Neuronal stem cell (in vitro differentiated cells): ENCODE data around the gene CCDC87. TPM values are rescaled to one million over a fixed set of nuclear protein-coding genes. Genes with fewer than 3 reads are reported as not detected.
A peak's percentile ranks its signal among the peaks of the same experiment; 100 is the strongest.
"Not testable (repeated sequence)": the region's sequence is repeated elsewhere in the genome, so short reads cannot be mapped to it uniquely, and the experiment has no call there.

Experiments used
- DNase-seq: peaks from one replicate; pipeline ENCODE4 v3.0.0-alpha.2; 2013; ENCODE audit warnings: low spot score
- H2AFZ ChIP-seq: one replicate; pipeline ENCODE4 v1.6.1; 2013; ENCODE audit warnings: mild to moderate bottlenecking, low read length, inconsistent platforms
- H2AK5ac ChIP-seq: 2 replicates; pipeline ENCODE4 v1.6.1; 2013; ENCODE audit warnings: low read depth, mild to moderate bottlenecking, inconsistent platforms, low read length, moderate library complexity, mixed read lengths
- H2BK120ac ChIP-seq: 2 replicates; pipeline ENCODE4 v1.6.1; 2013; ENCODE audit warnings: low read depth, mild to moderate bottlenecking, inconsistent platforms, low read length, moderate library complexity, mixed read lengths
- H2BK12ac ChIP-seq: one replicate; pipeline ENCODE4 v1.6.1; 2013; ENCODE audit warnings: low read length, inconsistent platforms
- H2BK15ac ChIP-seq: 2 replicates; pipeline ENCODE4 v1.6.1; 2013; ENCODE audit warnings: mild to moderate bottlenecking, low read length, inconsistent platforms, mixed read lengths
- H2BK5ac ChIP-seq: one replicate; pipeline ENCODE4 v1.6.1; 2013; ENCODE audit warnings: inconsistent platforms, mild to moderate bottlenecking, low read length, moderate library complexity
- H3K14ac ChIP-seq: one replicate; pipeline ENCODE4 v1.6.1; 2013; ENCODE audit warnings: low read length, inconsistent platforms
- H3K18ac ChIP-seq: 2 replicates; pipeline ENCODE4 v1.6.1; 2013; ENCODE audit warnings: low read length, inconsistent platforms
- H3K23ac ChIP-seq: 2 replicates; pipeline ENCODE4 v1.6.1; 2013; ENCODE audit warnings: low read depth, mild to moderate bottlenecking, mixed read lengths, low read length, inconsistent platforms; ENCODE audit not compliant: poor library complexity
- H3K27ac ChIP-seq: replicated peaks from 3 replicates; pipeline ENCODE4 v1.5.1; 2013; ENCODE audit warnings: low read length, inconsistent platforms
- H3K27me3 ChIP-seq, 3 experiments: 2 replicates each; pipeline ENCODE4 v1.6.1; 2013; ENCODE audit warnings: low read length in 3 of 3, mild to moderate bottlenecking in 2 of 3, inconsistent platforms in 1 of 3, low read depth in 1 of 3, mixed read lengths in 1 of 3, moderate library complexity in 1 of 3; ENCODE audit not compliant: control insufficient read depth in 3 of 3, insufficient read depth in 3 of 3
- H3K36me3 ChIP-seq, 2 donors: replicated peaks in 1 of 2; 2 replicates each; pipeline ENCODE4 v1.6.1; 2013; ENCODE audit warnings: low read length in 2 of 2; ENCODE audit not compliant: control insufficient read depth in 2 of 2, insufficient read depth in 2 of 2
- H3K4ac ChIP-seq: 2 replicates; pipeline ENCODE4 v1.6.1; 2013; ENCODE audit warnings: inconsistent platforms, mild to moderate bottlenecking, low read length, moderate library complexity
- H3K4me1 ChIP-seq, 2 donors: 1 replicate in 1 of 2; 2 replicates in 1 of 2; pipeline ENCODE4 v1.6.1; 2013; ENCODE audit warnings: low read length in 2 of 2, low read depth in 1 of 2; ENCODE audit not compliant: control insufficient read depth in 2 of 2, insufficient read depth in 1 of 2
- H3K4me2 ChIP-seq: one replicate; pipeline ENCODE4 v1.6.1; 2013; ENCODE audit warnings: mild to moderate bottlenecking, low read length, inconsistent platforms; ENCODE audit not compliant: insufficient read depth, poor library complexity, severe bottlenecking
- H3K4me3 ChIP-seq, 2 donors: 2 replicates each; pipeline ENCODE4 v1.5.1; 2013; ENCODE audit warnings: low read length in 2 of 2, mild to moderate bottlenecking in 2 of 2, inconsistent platforms in 1 of 2, moderate library complexity in 1 of 2
- H3K79me1 ChIP-seq: one replicate; pipeline ENCODE4 v1.6.1; 2013; ENCODE audit warnings: low read depth, mild to moderate bottlenecking, inconsistent platforms, low read length, moderate library complexity
- H3K9ac ChIP-seq: one replicate; pipeline ENCODE4 v1.6.1; 2013; ENCODE audit warnings: mild to moderate bottlenecking, low read depth, low read length, inconsistent platforms; ENCODE audit not compliant: poor library complexity
- H3K9me3 ChIP-seq, 2 donors: replicated peaks in 1 of 2; 2 replicates each; pipeline versions ENCODE3 to v1.6.1; 2013; ENCODE audit warnings: low read length in 2 of 2, mild to moderate bottlenecking in 2 of 2, inconsistent platforms in 1 of 2, low read depth in 1 of 2, mixed read lengths in 1 of 2, moderate library complexity in 1 of 2; ENCODE audit not compliant: control insufficient read depth in 2 of 2, insufficient read depth in 1 of 2
- H4K8ac ChIP-seq: one replicate; pipeline ENCODE4 v1.6.1; 2013; ENCODE audit warnings: low read depth, mild to moderate bottlenecking, inconsistent platforms, low read length, moderate library complexity
- H4K91ac ChIP-seq: one replicate; pipeline ENCODE4 v1.6.1; 2013; ENCODE audit warnings: low read length, low read depth, mild to moderate bottlenecking, inconsistent platforms; ENCODE audit not compliant: poor library complexity
- WGBS, 2 donors: extraction: QIAGEN DNeasy Blood & Tissue Kit; methylation state at CpG; one replicate each; pipeline ENCODE4 v1.1.7; 2013; ENCODE audit warnings: missing lambda C conversion rate in 2 of 2, mixed read lengths in 1 of 2; ENCODE audit not compliant: insufficient read length in 2 of 2, insufficient replicate concordance in 1 of 2; ENCODE audit errors: extremely low coverage in 2 of 2; 5-methylcytosine and 5-hydroxymethylcytosine counted together
- polyA plus RNA-seq, 2 experiments: library from polyadenylated mRNA; stranded (reverse); fragments of 200-250 nt; gene quantifications; one replicate each; pipeline ENCODE4 v1.2.3, GENCODE V29; 2013

Gene CCDC87, protein sequence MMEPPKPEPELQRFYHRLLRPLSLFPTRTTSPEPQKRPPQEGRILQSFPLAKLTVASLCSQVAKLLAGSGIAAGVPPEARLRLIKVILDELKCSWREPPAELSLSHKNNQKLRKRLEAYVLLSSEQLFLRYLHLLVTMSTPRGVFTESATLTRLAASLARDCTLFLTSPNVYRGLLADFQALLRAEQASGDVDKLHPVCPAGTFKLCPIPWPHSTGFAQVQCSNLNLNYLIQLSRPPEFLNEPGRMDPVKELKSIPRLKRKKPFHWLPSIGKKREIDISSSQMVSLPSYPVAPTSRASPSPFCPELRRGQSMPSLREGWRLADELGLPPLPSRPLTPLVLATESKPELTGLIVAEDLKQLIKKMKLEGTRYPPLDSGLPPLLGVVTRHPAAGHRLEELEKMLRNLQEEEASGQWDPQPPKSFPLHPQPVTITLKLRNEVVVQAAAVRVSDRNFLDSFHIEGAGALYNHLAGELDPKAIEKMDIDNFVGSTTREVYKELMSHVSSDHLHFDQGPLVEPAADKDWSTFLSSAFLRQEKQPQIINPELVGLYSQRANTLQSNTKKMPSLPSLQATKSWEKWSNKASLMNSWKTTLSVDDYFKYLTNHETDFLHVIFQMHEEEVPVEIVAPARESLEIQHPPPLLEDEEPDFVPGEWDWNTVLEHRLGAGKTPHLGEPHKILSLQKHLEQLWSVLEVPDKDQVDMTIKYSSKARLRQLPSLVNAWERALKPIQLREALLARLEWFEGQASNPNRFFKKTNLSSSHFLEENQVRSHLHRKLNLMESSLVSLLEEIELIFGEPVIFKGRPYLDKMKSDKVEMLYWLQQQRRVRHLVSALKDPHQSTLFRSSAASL
- polyA plus RNA-seq (2013, experiment 1 of 2) = 0.13 TPM
- polyA plus RNA-seq (2013, experiment 2 of 2) = 0.14 TPM

DNA sequence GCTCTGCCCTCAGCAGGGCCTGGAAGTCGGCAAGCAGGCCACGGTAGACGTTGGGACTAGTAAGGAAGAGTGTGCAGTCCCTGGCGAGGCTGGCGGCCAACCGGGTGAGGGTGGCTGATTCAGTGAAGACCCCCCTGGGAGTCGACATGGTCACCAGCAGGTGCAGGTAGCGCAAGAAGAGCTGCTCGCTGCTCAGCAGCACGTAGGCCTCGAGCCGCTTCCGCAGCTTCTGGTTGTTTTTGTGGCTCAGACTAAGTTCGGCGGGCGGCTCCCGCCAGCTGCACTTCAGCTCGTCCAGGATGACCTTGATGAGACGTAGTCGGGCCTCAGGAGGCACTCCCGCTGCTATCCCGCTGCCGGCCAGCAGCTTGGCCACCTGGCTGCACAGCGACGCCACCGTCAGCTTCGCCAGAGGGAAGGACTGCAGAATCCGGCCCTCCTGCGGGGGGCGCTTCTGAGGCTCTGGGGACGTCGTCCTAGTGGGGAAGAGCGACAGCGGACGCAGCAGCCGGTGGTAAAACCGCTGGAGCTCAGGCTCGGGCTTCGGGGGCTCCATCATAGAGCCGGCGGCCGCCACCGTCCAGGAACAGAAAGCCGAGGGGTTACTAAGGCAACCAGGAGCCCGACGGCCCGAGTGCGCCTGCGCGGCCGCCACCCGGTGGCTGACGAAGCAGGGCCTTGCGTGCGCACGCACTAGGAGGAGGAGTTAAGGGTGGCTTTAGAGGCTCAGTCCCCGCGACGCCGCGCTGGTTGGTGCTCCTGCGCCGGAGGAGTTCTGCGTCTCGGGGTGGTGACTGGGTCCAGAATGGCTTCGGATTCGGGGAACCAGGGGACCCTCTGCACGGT is at the start of gene CCDC87, which contains the start of gene CCS:
Gene CCDC87, minus strand, starts transcription at position 607 of the 846 bp plus-strand sequence. Its CDS starts 48 bp downstream, at position 559.
Gene CCS, plus strand, starts transcription at position 729 of the 846 bp plus-strand sequence. Its CDS starts 77 bp downstream, at position 806.
- peak within 1 kb of the TSS; percentile 92 for H3K4ac ChIP-seq
- H3K9me3 ChIP-seq = peaks cover 21% of the 10 kb centered on the region in 2 donors
- peak within 1 kb of the TSS; percentile 98 for H3K18ac ChIP-seq
- peak within 1 kb of the TSS; percentile 62 for H3K27ac ChIP-seq
- peak within 1 kb of the TSS; percentile 35 for H2BK5ac ChIP-seq
- H3K4me1 ChIP-seq = peaks cover 11 to 16% of the 10 kb centered on the region in 2 donors
- peak within 1 kb of the TSS; percentile 89 for H2AFZ ChIP-seq
- H4K91ac ChIP-seq = no peak within 1 kb of the TSS
- WGBS, 2 donors = no CpG with 5 or more reads among the region's 68 CpGs
- H2BK15ac ChIP-seq = peak within 1 kb of the TSS; percentile 65
- H3K4me2 ChIP-seq = peak within 1 kb of the TSS; percentile 68
- peak within 1 kb of the TSS; percentile 94 for H4K8ac ChIP-seq
- DNase-seq = peak; percentile 92
- no peaks in the 10 kb centered on the region for H3K27me3 ChIP-seq
- H3K4me3 ChIP-seq = peak within 1 kb of the TSS; percentile 73 to 81
- no peak within 1 kb of the TSS for H2BK12ac ChIP-seq
- H2AK5ac ChIP-seq = peak within 1 kb of the TSS; percentile 41
- no peak within 1 kb of the TSS for H2BK120ac ChIP-seq
- H3K23ac ChIP-seq = peak within 1 kb of the TSS; percentile 87
- peaks cover 2 to 12% of the 10 kb centered on the region in 2 donors for H3K36me3 ChIP-seq
- peak within 1 kb of the TSS; percentile 91 for H3K9ac ChIP-seq
- H3K79me1 ChIP-seq = peaks cover 6% of the 10 kb centered on the region
- peak within 1 kb of the TSS; percentile 100 for H3K14ac ChIP-seq

- peaks cover 14 to 32% of the 10 kb centered on the region in 2 donors for H3K4me1 ChIP-seq
- no peak overlapping the region for H3K4ac ChIP-seq
- no peak overlapping the region for H3K27ac ChIP-seq
- no peaks in the 10 kb centered on the region for H3K27me3 ChIP-seq
- peak overlapping the region in 1 of 2 donors; percentile 31 for H3K4me3 ChIP-seq
- no peaks in the 10 kb centered on the region for H3K9me3 ChIP-seq
- H2BK5ac ChIP-seq = no peak overlapping the region
- H3K36me3 ChIP-seq = peaks cover 44 to 81% of the 10 kb centered on the region in 2 donors
- H2BK120ac ChIP-seq = no peak overlapping the region
- H3K14ac ChIP-seq = no peak overlapping the region
- H3K9ac ChIP-seq = no peak overlapping the region
- no peak overlapping the region for H3K23ac ChIP-seq
- H2BK12ac ChIP-seq = no peak overlapping the region
- H3K4me2 ChIP-seq = peak overlapping the region; percentile 19
- peaks cover 6% of the 10 kb centered on the region for H3K79me1 ChIP-seq
- no peak overlapping the region for H4K8ac ChIP-seq
- H4K91ac ChIP-seq = no peak overlapping the region
- no CpG with 5 or more reads among the region's 3 CpGs for WGBS, 2 donors
- no peak for DNase-seq
- no peak overlapping the region for H2AFZ ChIP-seq
- no peak overlapping the region for H2AK5ac ChIP-seq
- H2BK15ac ChIP-seq = no peak overlapping the region
- H3K18ac ChIP-seq = no peak overlapping the region
These were observed 49.0 kb upstream of the CCDC87 start for GRCh38 chr11:66641834-66642233.

- DNase-seq, H3K18ac ChIP-seq, H3K27ac ChIP-seq, H2BK120ac ChIP-seq, H3K9ac ChIP-seq, H2AK5ac ChIP-seq, H4K91ac ChIP-seq, H2BK15ac ChIP-seq, H3K4ac ChIP-seq, H3K14ac ChIP-seq, H4K8ac ChIP-seq, H3K79me1 ChIP-seq, H3K23ac ChIP-seq, H2BK5ac ChIP-seq, H3K27me3 ChIP-seq, H2BK12ac ChIP-seq, H3K9me3 ChIP-seq, H2AFZ ChIP-seq: not testable (repeated sequence)
- Histone ChIP-seq H3K4me3 (peak overlapping the region in 1 of 2 donors; percentile 93), H3K4me1 (peaks cover 14 to 32% of the 10 kb centered on the region in 2 donors), H3K36me3 (peaks cover 27 to 76% of the 10 kb centered on the region in 2 donors), H3K4me2 (peak overlapping the region; percentile 78)
- no CpG with 5 or more reads among the region's 10 CpGs for WGBS, 2 donors
These were observed 47.0 kb upstream of the CCDC87 start for GRCh38 chr11:66639814-66640340.
